Esophagus muscularis mucosa (tissue), 3 donors: ENCODE data around the gene HBG2.

ENCODE experiments used
- POLR2A ChIP-seq: fragments of 450-650 bp; IDR thresholded peaks from one replicate; pipeline ENCODE4 v1.6.1; 2017; ENCODE audit warnings: antibody characterized with exemption, moderate library complexity, mild to moderate bottlenecking, low read depth
- POLR2AphosphoS5 ChIP-seq, 2 donors: sonication (generic); formaldehyde crosslinking; IDR thresholded peaks; one replicate each; pipeline ENCODE4 v1.6.1; 2017; ENCODE audit warnings: antibody characterized with exemption in 2 of 2
- TF ChIP-seq, protein P1 (sequence below), 3 experiments: fragments of 200-600 bp in 2 of 3; fragments of 450-650 bp in 1 of 3; sonication (generic) in 2 of 3; IDR thresholded peaks; one replicate each; pipeline ENCODE4 v1.5.1; 2017 to 2019; ENCODE audit warnings: antibody characterized with exemption in 3 of 3, mild to moderate bottlenecking in 2 of 3, moderate library complexity in 1 of 3

DNA sequence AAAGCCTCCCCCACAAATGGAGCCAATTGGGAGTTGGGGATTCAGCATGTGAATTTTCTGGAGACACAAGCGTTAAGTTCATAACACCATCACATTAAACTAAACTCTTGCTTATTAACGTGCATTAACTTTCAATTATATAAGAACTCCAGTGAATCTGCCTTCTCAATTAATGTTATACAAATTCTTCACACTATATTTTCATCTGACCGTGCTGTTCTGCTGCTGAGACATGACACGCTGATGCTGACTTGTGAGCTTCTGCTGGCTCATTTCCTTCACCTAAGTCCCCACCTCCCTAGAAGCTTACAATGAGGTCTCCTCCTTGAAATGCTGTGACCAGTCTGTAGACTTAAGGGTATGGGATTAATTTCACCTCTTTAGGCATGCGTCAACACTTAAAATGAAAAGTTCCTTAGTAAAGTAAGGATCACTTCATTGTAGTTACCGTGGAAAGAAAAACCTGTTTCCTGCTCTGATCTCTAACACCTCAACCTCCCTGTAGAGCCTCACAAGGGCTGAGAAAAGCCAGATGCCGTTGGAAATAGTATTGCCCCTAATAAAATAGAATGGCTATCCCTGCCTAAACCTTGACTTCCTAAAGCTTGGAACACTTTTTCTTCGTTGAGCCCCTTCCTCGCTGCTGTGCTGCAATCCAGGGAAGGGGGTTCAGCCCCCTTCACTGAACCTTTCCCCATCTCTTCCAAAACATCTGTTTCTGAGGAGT, 2.2 kb downstream of the HBG2 start:
- TF ChIP-seq, protein P1, sequence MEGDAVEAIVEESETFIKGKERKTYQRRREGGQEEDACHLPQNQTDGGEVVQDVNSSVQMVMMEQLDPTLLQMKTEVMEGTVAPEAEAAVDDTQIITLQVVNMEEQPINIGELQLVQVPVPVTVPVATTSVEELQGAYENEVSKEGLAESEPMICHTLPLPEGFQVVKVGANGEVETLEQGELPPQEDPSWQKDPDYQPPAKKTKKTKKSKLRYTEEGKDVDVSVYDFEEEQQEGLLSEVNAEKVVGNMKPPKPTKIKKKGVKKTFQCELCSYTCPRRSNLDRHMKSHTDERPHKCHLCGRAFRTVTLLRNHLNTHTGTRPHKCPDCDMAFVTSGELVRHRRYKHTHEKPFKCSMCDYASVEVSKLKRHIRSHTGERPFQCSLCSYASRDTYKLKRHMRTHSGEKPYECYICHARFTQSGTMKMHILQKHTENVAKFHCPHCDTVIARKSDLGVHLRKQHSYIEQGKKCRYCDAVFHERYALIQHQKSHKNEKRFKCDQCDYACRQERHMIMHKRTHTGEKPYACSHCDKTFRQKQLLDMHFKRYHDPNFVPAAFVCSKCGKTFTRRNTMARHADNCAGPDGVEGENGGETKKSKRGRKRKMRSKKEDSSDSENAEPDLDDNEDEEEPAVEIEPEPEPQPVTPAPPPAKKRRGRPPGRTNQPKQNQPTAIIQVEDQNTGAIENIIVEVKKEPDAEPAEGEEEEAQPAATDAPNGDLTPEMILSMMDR (IDR thresholded peaks at IDR 0.05) = no peak
- TF ChIP-seq POLR2A (no peak), POLR2AphosphoS5 (IDR thresholded peaks at IDR 0.05) (no peak)
